ENCODE data around the gene BASP1. TPM values are rescaled to one million over a fixed set of nuclear protein-coding genes. Genes with fewer than 3 reads are reported as not detected.

The BASP1 gene
- total RNA-seq, 1 donor from 2014 or later, result 86.3 TPM

GRCh38 chr5:17278931-17279330, 61.5 kb downstream of the BASP1 start:
- Mint-ChIP-seq H3K4me1 (ENCODE audit: low read depth) (no peaks in the 10 kb centered on the region), H3K27me3 (no peaks in the 10 kb centered on the region), H3K9me3 (ENCODE audit: low read depth) (no peaks in the 10 kb centered on the region), H3K27ac (peak overlapping the region; percentile 11), H3K4me3 (ENCODE audit: low read depth) (no peak overlapping the region), H3K36me3 (ENCODE audit: insufficient read depth) (peaks cover 20% of the 10 kb centered on the region)
- DNase-seq (ENCODE audit: low spot score, unreplicated experiment), result no peak
- TF ChIP-seq CTCF (IDR thresholded peaks at IDR 0.05; ENCODE audit: unreplicated experiment), result no peak

GRCh38 chr5:17279487-17279886, 62.1 kb downstream of the BASP1 start:
- no peaks in the 10 kb centered on the region for H3K9me3 Mint-ChIP-seq (ENCODE audit: low read depth)
- H3K36me3 Mint-ChIP-seq (ENCODE audit: insufficient read depth), result peaks cover 19% of the 10 kb centered on the region
- no peak for DNase-seq (ENCODE audit: low spot score, unreplicated experiment)
- H3K4me1 Mint-ChIP-seq (ENCODE audit: low read depth), result no peaks in the 10 kb centered on the region
- H3K4me3 Mint-ChIP-seq (ENCODE audit: low read depth), result no peak overlapping the region
- TF ChIP-seq CTCF (IDR thresholded peaks at IDR 0.05; ENCODE audit: unreplicated experiment), result no peak
- H3K27me3 Mint-ChIP-seq, result no peaks in the 10 kb centered on the region
- no peak overlapping the region for H3K27ac Mint-ChIP-seq

- no peaks in the 10 kb centered on the region for H3K27me3 Mint-ChIP-seq
- TF ChIP-seq CTCF (IDR thresholded peaks at IDR 0.05; ENCODE audit: unreplicated experiment), result no peak
- no peaks in the 10 kb centered on the region for H3K9me3 Mint-ChIP-seq (ENCODE audit: low read depth)
- no peaks in the 10 kb centered on the region for H3K4me1 Mint-ChIP-seq (ENCODE audit: low read depth)
- no peak overlapping the region for H3K27ac Mint-ChIP-seq
- H3K36me3 Mint-ChIP-seq (ENCODE audit: insufficient read depth), result peaks cover 4% of the 10 kb centered on the region
- no peak for DNase-seq (ENCODE audit: low spot score, unreplicated experiment)
- H3K4me3 Mint-ChIP-seq (ENCODE audit: low read depth), result no peak overlapping the region
Measured at GRCh38 chr5:17282283-17283120, 65.1 kb downstream of the BASP1 start.

GRCh38 chr5:17283121-17283415, 65.6 kb downstream of the BASP1 start:
- TF ChIP-seq CTCF (IDR thresholded peaks at IDR 0.05; ENCODE audit: unreplicated experiment), result no peak
- peaks cover 1% of the 10 kb centered on the region for H3K36me3 Mint-ChIP-seq (ENCODE audit: insufficient read depth)
- no peak overlapping the region for H3K27ac Mint-ChIP-seq
- DNase-seq (ENCODE audit: low spot score, unreplicated experiment), result no peak
- H3K9me3 Mint-ChIP-seq (ENCODE audit: low read depth), result peaks cover 4% of the 10 kb centered on the region
- H3K4me1 Mint-ChIP-seq (ENCODE audit: low read depth), result no peaks in the 10 kb centered on the region
- no peak overlapping the region for H3K4me3 Mint-ChIP-seq (ENCODE audit: low read depth)
- no peaks in the 10 kb centered on the region for H3K27me3 Mint-ChIP-seq

GRCh38 chr5:17287501-17288155, 70.2 kb downstream of the BASP1 start:
- Mint-ChIP-seq H3K27me3 (no peaks in the 10 kb centered on the region), H3K36me3 (ENCODE audit: insufficient read depth) (peaks cover 1% of the 10 kb centered on the region)

More at GRCh38 chr5:17287501-17288155, 70.2 kb downstream of the BASP1 start:
- Mint-ChIP-seq H3K27ac (no peak overlapping the region), H3K4me3 (ENCODE audit: low read depth) (no peak overlapping the region), H3K4me1 (ENCODE audit: low read depth) (peaks cover 10% of the 10 kb centered on the region), H3K9me3 (ENCODE audit: low read depth) (peaks cover 15% of the 10 kb centered on the region)
- DNase-seq (ENCODE audit: low spot score, unreplicated experiment), result no peak
- TF ChIP-seq CTCF (IDR thresholded peaks at IDR 0.05; ENCODE audit: unreplicated experiment), result no peak

Data from progenitor cell of endocrine pancreas (in vitro differentiated cells).